ENCODE data around the gene FAXDC2. TPM values are rescaled to one million over a fixed set of nuclear protein-coding genes. Genes with fewer than 3 reads are reported as not detected.

Gene FAXDC2
- total and polyA plus RNA-seq, 2 donors = 28.2 to 47.8 TPM

GRCh38 chr5:154793599-154794524 lies 56.5 kb downstream of the FAXDC2 start:
- DNase-seq (ENCODE audit: extremely low spot score) = no peak
- Histone ChIP-seq H3K4me3 (ENCODE audit: low read depth, low read length) (no peak overlapping the region), H3K27ac (ENCODE audit: low read depth) (no peak overlapping the region), H3K36me3 (ENCODE audit: insufficient read depth) (peaks cover 1% of the 10 kb centered on the region), H3K4me1 (ENCODE audit: insufficient read depth) (no peaks in the 10 kb centered on the region)
- 86% methylated on average over 32 of the region's 32 CpGs for WGBS

- 84% methylated on average over 3 of the region's 3 CpGs for WGBS
- H3K36me3 ChIP-seq (ENCODE audit: insufficient read depth) = peaks cover 1% of the 10 kb centered on the region
- no peak for DNase-seq (ENCODE audit: extremely low spot score)
- H3K4me1 ChIP-seq (ENCODE audit: insufficient read depth) = peaks cover under 1% of the 10 kb centered on the region
- H3K27ac ChIP-seq (ENCODE audit: low read depth) = no peak overlapping the region
- H3K4me3 ChIP-seq (ENCODE audit: low read depth, low read length) = no peak overlapping the region
These were observed 58.9 kb downstream of the FAXDC2 start for GRCh38 chr5:154791535-154791934.

- H3K36me3 ChIP-seq (ENCODE audit: insufficient read depth) = no peaks in the 10 kb centered on the region
- 73% methylated on average over 5 of the region's 5 CpGs for WGBS
- no peak overlapping the region for H3K4me3 ChIP-seq (ENCODE audit: low read depth, low read length)
- H3K4me1 ChIP-seq (ENCODE audit: insufficient read depth) = peaks cover 3% of the 10 kb centered on the region
- no peak overlapping the region for H3K27ac ChIP-seq (ENCODE audit: low read depth)
- DNase-seq (ENCODE audit: extremely low spot score) = no peak
These were observed 62.2 kb downstream of the FAXDC2 start for GRCh38 chr5:154788212-154788611.

GRCh38 chr5:154786414-154786813 lies 64.0 kb downstream of the FAXDC2 start:
- Histone ChIP-seq H3K36me3 (ENCODE audit: insufficient read depth) (no peaks in the 10 kb centered on the region), H3K4me3 (ENCODE audit: low read depth, low read length) (no peak overlapping the region), H3K4me1 (ENCODE audit: insufficient read depth) (peaks cover 3% of the 10 kb centered on the region), H3K27ac (ENCODE audit: low read depth) (no peak overlapping the region)
- no peak for DNase-seq (ENCODE audit: extremely low spot score)
- WGBS = 53% methylated on average over 2 of the region's 2 CpGs

- 86% methylated on average over 2 of the region's 2 CpGs for WGBS
- H3K4me3 ChIP-seq (ENCODE audit: low read depth, low read length) = no peak overlapping the region
- no peak for DNase-seq (ENCODE audit: extremely low spot score)
- H3K27ac ChIP-seq (ENCODE audit: low read depth) = no peak overlapping the region
- H3K36me3 ChIP-seq (ENCODE audit: insufficient read depth) = no peaks in the 10 kb centered on the region
- peaks cover 3% of the 10 kb centered on the region for H3K4me1 ChIP-seq (ENCODE audit: insufficient read depth)
These were observed 65.5 kb downstream of the FAXDC2 start for GRCh38 chr5:154784856-154785255.

- 73% methylated on average over 11 of the region's 11 CpGs for WGBS
- no peak for DNase-seq (ENCODE audit: extremely low spot score)
- Histone ChIP-seq H3K36me3 (ENCODE audit: insufficient read depth) (no peaks in the 10 kb centered on the region), H3K27ac (ENCODE audit: low read depth) (no peak overlapping the region), H3K4me3 (ENCODE audit: low read depth, low read length) (no peak overlapping the region), H3K4me1 (ENCODE audit: insufficient read depth) (peaks cover 3% of the 10 kb centered on the region)
These were observed 66.5 kb downstream of the FAXDC2 start for GRCh38 chr5:154783774-154784460.

- Histone ChIP-seq H3K4me3 (ENCODE audit: low read depth, low read length) (no peak overlapping the region), H3K27ac (ENCODE audit: low read depth) (no peak overlapping the region), H3K36me3 (ENCODE audit: insufficient read depth) (no peaks in the 10 kb centered on the region), H3K4me1 (ENCODE audit: insufficient read depth) (peaks cover 3% of the 10 kb centered on the region)
- 76% methylated on average over 1 of the region's 1 CpG for WGBS
- no peak for DNase-seq (ENCODE audit: extremely low spot score)
These were observed 67.4 kb downstream of the FAXDC2 start for GRCh38 chr5:154782812-154783592.

GRCh38 chr5:154782326-154782725 lies 68.1 kb downstream of the FAXDC2 start:
- Histone ChIP-seq H3K27ac (ENCODE audit: low read depth) (no peak overlapping the region), H3K36me3 (ENCODE audit: insufficient read depth) (no peaks in the 10 kb centered on the region), H3K4me3 (ENCODE audit: low read depth, low read length) (no peak overlapping the region), H3K4me1 (ENCODE audit: insufficient read depth) (peaks cover 3% of the 10 kb centered on the region)
- DNase-seq (ENCODE audit: extremely low spot score) = no peak
- WGBS = 58% methylated on average over 4 of the region's 4 CpGs

GRCh38 chr5:154780128-154780527 lies 70.3 kb downstream of the FAXDC2 start:
- no peaks in the 10 kb centered on the region for H3K36me3 ChIP-seq (ENCODE audit: insufficient read depth)
- 92% methylated on average over 1 of the region's 1 CpG for WGBS
- no peak for DNase-seq (ENCODE audit: extremely low spot score)
- H3K4me3 ChIP-seq (ENCODE audit: low read depth, low read length) = no peak overlapping the region
- H3K4me1 ChIP-seq (ENCODE audit: insufficient read depth) = no peaks in the 10 kb centered on the region
- no peak overlapping the region for H3K27ac ChIP-seq (ENCODE audit: low read depth)

GRCh38 chr5:154779105-154779504 lies 71.3 kb downstream of the FAXDC2 start:
- 91% methylated on average over 4 of the region's 4 CpGs for WGBS
- H3K27ac ChIP-seq (ENCODE audit: low read depth) = no peak overlapping the region
- H3K36me3 ChIP-seq (ENCODE audit: insufficient read depth) = no peaks in the 10 kb centered on the region
- no peaks in the 10 kb centered on the region for H3K4me1 ChIP-seq (ENCODE audit: insufficient read depth)
- H3K4me3 ChIP-seq (ENCODE audit: low read depth, low read length) = no peak overlapping the region
- no peak for DNase-seq (ENCODE audit: extremely low spot score)

GRCh38 chr5:154778534-154778933 lies 71.9 kb downstream of the FAXDC2 start:
- no peak for DNase-seq (ENCODE audit: extremely low spot score)
- Histone ChIP-seq H3K4me3 (ENCODE audit: low read depth, low read length) (no peak overlapping the region), H3K27ac (ENCODE audit: low read depth) (no peak overlapping the region), H3K4me1 (ENCODE audit: insufficient read depth) (no peaks in the 10 kb centered on the region), H3K36me3 (ENCODE audit: insufficient read depth) (no peaks in the 10 kb centered on the region)
- WGBS = 88% methylated on average over 2 of the region's 2 CpGs

GRCh38 chr5:154776167-154776566 lies 74.2 kb downstream of the FAXDC2 start:
- WGBS = 83% methylated on average over 1 of the region's 1 CpG
- no peak for DNase-seq (ENCODE audit: extremely low spot score)
- H3K4me1 ChIP-seq (ENCODE audit: insufficient read depth) = no peaks in the 10 kb centered on the region
- H3K4me3 ChIP-seq (ENCODE audit: low read depth, low read length) = no peak overlapping the region
- H3K36me3 ChIP-seq (ENCODE audit: insufficient read depth) = no peaks in the 10 kb centered on the region
- no peak overlapping the region for H3K27ac ChIP-seq (ENCODE audit: low read depth)

GRCh38 chr5:154773326-154773725 lies 77.1 kb downstream of the FAXDC2 start:
- Histone ChIP-seq H3K4me3 (ENCODE audit: low read depth, low read length) (no peak overlapping the region), H3K27ac (ENCODE audit: low read depth) (no peak overlapping the region), H3K4me1 (ENCODE audit: insufficient read depth) (no peaks in the 10 kb centered on the region), H3K36me3 (ENCODE audit: insufficient read depth) (no peaks in the 10 kb centered on the region)
- 84% methylated on average over 3 of the region's 3 CpGs for WGBS
- no peak for DNase-seq (ENCODE audit: extremely low spot score)
